ENCODE measurements around the gene DENND4B. TPM values are rescaled to one million over a fixed set of nuclear protein-coding genes. Genes with fewer than 3 reads are reported as not detected.
"Not testable (repeated sequence)": the region's sequence is repeated elsewhere in the genome, so short reads cannot be mapped to it uniquely, and the experiment has no call there.

Gene DENND4B
- polyA plus RNA-seq, 1 donor, result 44.7 TPM

- DNase-seq, result no peak
- H3K27ac ChIP-seq (ENCODE audit: low read length), result no peak overlapping the region
- H3K4me3 ChIP-seq (ENCODE audit: low read length), result no peak overlapping the region
- H3K27me3 ChIP-seq (ENCODE audit: control insufficient read depth, insufficient read depth, low read length), result no peaks in the 10 kb centered on the region
- 71% methylated on average over 1 of the region's 6 CpGs for WGBS (ENCODE audit: insufficient coverage, low lambda C conversion rate)
- peaks cover 16% of the 10 kb centered on the region for H3K36me3 ChIP-seq (ENCODE audit: control insufficient read depth, insufficient read depth, low read length)
- H3K9me3 ChIP-seq (ENCODE audit: control insufficient read depth, low read depth, low read length), result no peaks in the 10 kb centered on the region
- H3K4me1 ChIP-seq (ENCODE audit: control insufficient read depth, insufficient read depth, low read length), result peaks cover 8% of the 10 kb centered on the region
These were observed 37.8 kb upstream of the DENND4B start for GRCh38 chr1:153984123-153984894.

- H3K4me1 ChIP-seq (ENCODE audit: control insufficient read depth, insufficient read depth, low read length); H3K9me3 ChIP-seq (ENCODE audit: control insufficient read depth, low read depth, low read length); DNase-seq; H3K27ac ChIP-seq (ENCODE audit: low read length); H3K4me3 ChIP-seq (ENCODE audit: low read length); H3K27me3 ChIP-seq (ENCODE audit: control insufficient read depth, insufficient read depth, low read length): not testable (repeated sequence)
- peaks cover 16% of the 10 kb centered on the region for H3K36me3 ChIP-seq (ENCODE audit: control insufficient read depth, insufficient read depth, low read length)
- no CpG with 5 or more reads among the region's 2 CpGs for WGBS (ENCODE audit: insufficient coverage, low lambda C conversion rate)
These were observed 35.2 kb upstream of the DENND4B start for GRCh38 chr1:153981735-153982134.

- peaks cover 32% of the 10 kb centered on the region for H3K36me3 ChIP-seq (ENCODE audit: control insufficient read depth, insufficient read depth, low read length)
- H3K27ac ChIP-seq (ENCODE audit: low read length); H3K27me3 ChIP-seq (ENCODE audit: control insufficient read depth, insufficient read depth, low read length); H3K4me1 ChIP-seq (ENCODE audit: control insufficient read depth, insufficient read depth, low read length); DNase-seq; H3K9me3 ChIP-seq (ENCODE audit: control insufficient read depth, low read depth, low read length); H3K4me3 ChIP-seq (ENCODE audit: low read length): not testable (repeated sequence)
- no CpG with 5 or more reads among the region's 12 CpGs for WGBS (ENCODE audit: insufficient coverage, low lambda C conversion rate)
These were observed 32.6 kb upstream of the DENND4B start for GRCh38 chr1:153979091-153979490.

GRCh38 chr1:153978274-153978909 lies 31.9 kb upstream of the DENND4B start:
- H3K36me3 ChIP-seq (ENCODE audit: control insufficient read depth, insufficient read depth, low read length), result peaks cover 37% of the 10 kb centered on the region
- DNase-seq, result no peak
- peak overlapping the region; percentile 97 for H3K4me3 ChIP-seq (ENCODE audit: low read length)
- no peaks in the 10 kb centered on the region for H3K9me3 ChIP-seq (ENCODE audit: control insufficient read depth, low read depth, low read length)
- 88% methylated on average over 1 of the region's 9 CpGs for WGBS (ENCODE audit: insufficient coverage, low lambda C conversion rate)
- peaks cover 5% of the 10 kb centered on the region for H3K4me1 ChIP-seq (ENCODE audit: control insufficient read depth, insufficient read depth, low read length)
- H3K27me3 ChIP-seq (ENCODE audit: control insufficient read depth, insufficient read depth, low read length), result no peaks in the 10 kb centered on the region
- peak overlapping the region; percentile 78 for H3K27ac ChIP-seq (ENCODE audit: low read length)

- H3K36me3 ChIP-seq (ENCODE audit: control insufficient read depth, insufficient read depth, low read length), result peaks cover 39% of the 10 kb centered on the region
These were observed 31.0 kb upstream of the DENND4B start, which contains the start of gene JTB for GRCh38 chr1:153977250-153978240. TSS of gene JTB (minus strand) at chr1:153977674. CDS start at chr1:153977252, 422 bp downstream.

GRCh38 chr1:153976819-153977249 lies 30.3 kb upstream of the DENND4B start:
- no CpG with 5 or more reads among the region's 16 CpGs for WGBS (ENCODE audit: insufficient coverage, low lambda C conversion rate)
- Histone ChIP-seq H3K27me3 (ENCODE audit: control insufficient read depth, insufficient read depth, low read length) (no peaks in the 10 kb centered on the region), H3K9me3 (ENCODE audit: control insufficient read depth, low read depth, low read length) (no peaks in the 10 kb centered on the region), H3K36me3 (ENCODE audit: control insufficient read depth, insufficient read depth, low read length) (peaks cover 32% of the 10 kb centered on the region), H3K27ac (ENCODE audit: low read length) (peak overlapping the region; percentile 78), H3K4me1 (ENCODE audit: control insufficient read depth, insufficient read depth, low read length) (peaks cover 5% of the 10 kb centered on the region), H3K4me3 (ENCODE audit: low read length) (peak overlapping the region; percentile 97)
- DNase-seq, result no peak

More at GRCh38 chr1:153977250-153978240, 31.0 kb upstream of the DENND4B start, which contains the start of gene JTB:
- peaks cover 5% of the 10 kb centered on the region for H3K4me1 ChIP-seq (ENCODE audit: control insufficient read depth, insufficient read depth, low read length)
- no peaks in the 10 kb centered on the region for H3K9me3 ChIP-seq (ENCODE audit: control insufficient read depth, low read depth, low read length)
- H3K27ac ChIP-seq (ENCODE audit: low read length), result peak within 1 kb of the TSS; percentile 78
- peak within 1 kb of the TSS; percentile 97 for H3K4me3 ChIP-seq (ENCODE audit: low read length)
- no CpG with 5 or more reads among the region's 75 CpGs for WGBS (ENCODE audit: insufficient coverage, low lambda C conversion rate)
- peak; percentile 82 to 88 for DNase-seq
- H3K27me3 ChIP-seq (ENCODE audit: control insufficient read depth, insufficient read depth, low read length), result no peaks in the 10 kb centered on the region

GRCh38 chr1:153973525-153973924 lies 27.0 kb upstream of the DENND4B start:
- Histone ChIP-seq H3K9me3 (ENCODE audit: control insufficient read depth, low read depth, low read length) (no peaks in the 10 kb centered on the region), H3K27me3 (ENCODE audit: control insufficient read depth, insufficient read depth, low read length) (no peaks in the 10 kb centered on the region), H3K36me3 (ENCODE audit: control insufficient read depth, insufficient read depth, low read length) (peaks cover 28% of the 10 kb centered on the region), H3K4me1 (ENCODE audit: control insufficient read depth, insufficient read depth, low read length) (peaks cover 5% of the 10 kb centered on the region), H3K4me3 (ENCODE audit: low read length) (no peak overlapping the region), H3K27ac (ENCODE audit: low read length) (no peak overlapping the region)
- WGBS (ENCODE audit: insufficient coverage, low lambda C conversion rate), result 90% methylated on average over 2 of the region's 7 CpGs
- no peak for DNase-seq

GRCh38 chr1:153973071-153973470 lies 26.6 kb upstream of the DENND4B start:
- 90% methylated on average over 2 of the region's 3 CpGs for WGBS (ENCODE audit: insufficient coverage, low lambda C conversion rate)
- peaks cover 5% of the 10 kb centered on the region for H3K4me1 ChIP-seq (ENCODE audit: control insufficient read depth, insufficient read depth, low read length)
- H3K27ac ChIP-seq (ENCODE audit: low read length), result no peak overlapping the region
- no peaks in the 10 kb centered on the region for H3K9me3 ChIP-seq (ENCODE audit: control insufficient read depth, low read depth, low read length)
- no peak overlapping the region for H3K4me3 ChIP-seq (ENCODE audit: low read length)
- no peaks in the 10 kb centered on the region for H3K27me3 ChIP-seq (ENCODE audit: control insufficient read depth, insufficient read depth, low read length)
- peaks cover 28% of the 10 kb centered on the region for H3K36me3 ChIP-seq (ENCODE audit: control insufficient read depth, insufficient read depth, low read length)
- DNase-seq, result no peak

GRCh38 chr1:153970346-153970745 lies 23.8 kb upstream of the DENND4B start:
- Histone ChIP-seq H3K27me3 (ENCODE audit: control insufficient read depth, insufficient read depth, low read length) (no peaks in the 10 kb centered on the region), H3K4me1 (ENCODE audit: control insufficient read depth, insufficient read depth, low read length) (no peaks in the 10 kb centered on the region), H3K4me3 (ENCODE audit: low read length) (no peak overlapping the region), H3K9me3 (ENCODE audit: control insufficient read depth, low read depth, low read length) (no peaks in the 10 kb centered on the region), H3K27ac (ENCODE audit: low read length) (no peak overlapping the region), H3K36me3 (ENCODE audit: control insufficient read depth, insufficient read depth, low read length) (peaks cover 21% of the 10 kb centered on the region)
- DNase-seq, result no peak
- no CpG with 5 or more reads among the region's 2 CpGs for WGBS (ENCODE audit: insufficient coverage, low lambda C conversion rate)

GRCh38 chr1:153968972-153969371 lies 22.5 kb upstream of the DENND4B start:
- Histone ChIP-seq H3K27me3 (ENCODE audit: control insufficient read depth, insufficient read depth, low read length) (no peaks in the 10 kb centered on the region), H3K27ac (ENCODE audit: low read length) (no peak overlapping the region), H3K36me3 (ENCODE audit: control insufficient read depth, insufficient read depth, low read length) (peaks cover 10% of the 10 kb centered on the region), H3K4me1 (ENCODE audit: control insufficient read depth, insufficient read depth, low read length) (no peaks in the 10 kb centered on the region), H3K9me3 (ENCODE audit: control insufficient read depth, low read depth, low read length) (no peaks in the 10 kb centered on the region), H3K4me3 (ENCODE audit: low read length) (peak overlapping the region; percentile 54)
- no peak for DNase-seq
- no CpG with 5 or more reads among the region's 2 CpGs for WGBS (ENCODE audit: insufficient coverage, low lambda C conversion rate)
